GM19438 (cell line): ENCODE data around the gene METTL27.
"Not testable (repeated sequence)": the region's sequence is repeated elsewhere in the genome, so short reads cannot be mapped to it uniquely, and the experiment has no call there.

ENCODE experiments used
- ATAC-seq: cut with Tn5 transposase; IDR thresholded peaks from one replicate; pipeline ENCODE4 v1.9.1; 2021; ENCODE audit warnings: low read depth; ENCODE audit not compliant: unreplicated experiment

METTL27 gene

DNA sequence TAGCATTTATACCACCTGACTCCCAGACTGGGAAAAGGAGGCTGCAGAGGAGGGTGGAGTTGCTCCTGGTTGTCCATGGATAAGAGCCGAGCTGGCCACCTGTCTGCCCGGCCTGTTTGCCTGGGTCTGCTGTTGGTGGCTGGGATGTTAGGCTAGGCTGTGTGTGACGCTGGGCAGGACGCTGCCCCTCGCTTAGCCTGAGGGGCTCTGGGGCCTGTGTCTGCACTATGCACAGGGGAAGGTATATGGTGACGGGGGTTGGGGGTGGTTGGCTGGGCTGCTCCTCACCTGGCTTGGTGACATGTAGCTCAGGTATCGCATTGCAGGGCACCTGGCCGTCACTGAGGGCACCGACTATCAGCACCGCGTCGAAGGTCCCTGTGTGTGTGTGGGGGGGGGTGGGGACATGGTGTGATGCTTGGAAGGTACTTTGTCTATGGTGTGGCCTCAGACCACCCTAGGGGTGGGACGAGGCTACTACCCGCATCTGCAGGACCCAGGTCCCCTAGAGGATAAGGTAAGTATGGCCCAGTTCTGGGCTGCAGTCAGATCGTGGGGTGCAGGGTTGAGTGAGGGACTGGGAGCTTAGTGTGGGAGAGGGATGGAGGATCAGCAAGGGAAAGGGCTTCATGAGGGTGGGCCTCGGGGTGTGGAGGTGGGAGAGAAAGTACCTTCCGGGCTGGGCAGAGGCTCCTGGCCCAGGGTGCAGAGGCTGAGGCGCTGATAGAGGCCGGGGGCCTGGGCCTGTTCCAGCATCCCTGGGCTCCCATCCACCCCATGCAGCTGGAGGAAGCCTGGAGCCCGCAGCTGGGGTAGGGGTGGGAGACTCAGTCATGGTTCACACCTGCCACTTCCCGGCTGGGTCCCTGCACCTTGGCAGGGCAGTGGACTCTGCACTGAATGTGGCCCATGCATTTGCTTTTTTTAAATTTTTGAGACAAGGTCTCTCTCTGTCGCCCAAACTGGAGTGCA is 2.3 kb downstream of the METTL27 start:
- no peak for ATAC-seq

- ATAC-seq: no peak
These were observed 3.0 kb downstream of the METTL27 start for GRCh38 chr7:73839290-73839689.

DNA sequence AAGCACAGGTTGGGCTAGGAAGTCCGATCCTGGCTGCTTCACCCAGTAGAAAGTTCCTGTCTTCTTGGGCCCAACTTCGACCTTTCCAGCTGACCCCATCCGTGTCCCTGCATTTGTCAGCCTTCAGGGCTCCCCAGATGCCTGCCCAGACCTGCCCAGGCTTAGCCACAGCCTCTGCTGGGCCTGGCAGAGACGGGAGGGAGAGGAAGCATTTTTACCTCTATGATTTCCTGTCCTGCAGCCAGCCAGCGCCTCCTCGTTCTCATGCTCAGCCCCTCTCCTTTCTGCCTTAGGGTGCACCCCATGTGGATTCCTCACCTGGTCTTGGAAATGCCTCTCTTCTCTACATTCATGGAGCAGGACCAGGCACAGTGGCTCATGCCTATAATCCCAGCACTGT is 3.7 kb downstream of the METTL27 start:
- ATAC-seq: no peak

- not testable (repeated sequence) for ATAC-seq
These were observed 5.1 kb downstream of the METTL27 start for GRCh38 chr7:73837167-73837566.

DNA sequence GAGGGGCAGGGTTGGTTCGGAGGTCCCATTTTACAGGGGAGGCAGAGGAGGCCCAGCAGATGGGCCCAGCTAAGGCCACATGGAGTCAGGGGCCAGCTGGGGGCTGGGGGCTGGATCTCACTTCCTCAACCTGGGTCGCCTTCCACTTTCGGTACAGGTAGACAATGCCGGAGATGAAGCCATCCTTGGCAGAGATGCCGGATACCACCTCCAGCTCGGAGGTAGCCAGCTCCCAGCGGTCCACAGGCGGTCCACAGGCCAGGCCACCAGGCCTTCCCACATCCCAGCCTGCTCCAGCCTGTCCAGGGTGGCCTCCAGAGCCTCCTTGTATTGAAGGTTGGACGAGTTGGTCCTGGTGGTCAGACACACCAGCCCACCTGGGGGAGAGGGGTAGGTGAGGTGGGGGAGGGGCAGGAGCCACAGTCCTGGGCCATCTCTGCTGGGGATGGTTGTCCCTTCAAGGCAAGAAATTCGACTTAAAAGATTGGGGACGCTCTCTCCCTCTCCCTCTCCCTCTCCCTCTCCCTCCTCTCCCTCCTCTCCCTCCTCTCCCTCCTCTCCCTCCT is 7.6 kb downstream of the METTL27 start:
- ATAC-seq: no peak

GRCh38 chr7:73833251-73833919 is 8.9 kb downstream of the METTL27 start:
- ATAC-seq: no peak

DNA sequence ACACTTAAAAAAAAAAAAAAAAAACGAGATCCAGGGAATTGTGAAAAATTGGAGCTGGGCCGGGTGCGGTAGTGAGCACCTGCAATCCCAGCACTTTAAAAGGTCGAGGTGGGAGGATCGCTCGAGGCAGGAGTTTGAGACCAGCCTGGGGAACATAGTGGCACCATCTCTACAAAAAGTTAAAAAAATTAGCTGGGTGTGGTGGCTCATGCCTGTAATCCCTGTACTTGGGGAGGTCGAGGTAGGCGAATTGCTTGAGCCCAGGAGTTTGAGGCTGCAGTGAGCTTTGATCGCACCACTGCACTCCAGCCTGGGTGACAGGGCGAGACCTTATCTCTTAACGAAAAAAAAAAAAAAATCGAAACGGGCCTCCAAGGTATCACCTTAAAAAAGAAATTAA is 9.5 kb downstream of the METTL27 start:
- ATAC-seq: no peak

DNA sequence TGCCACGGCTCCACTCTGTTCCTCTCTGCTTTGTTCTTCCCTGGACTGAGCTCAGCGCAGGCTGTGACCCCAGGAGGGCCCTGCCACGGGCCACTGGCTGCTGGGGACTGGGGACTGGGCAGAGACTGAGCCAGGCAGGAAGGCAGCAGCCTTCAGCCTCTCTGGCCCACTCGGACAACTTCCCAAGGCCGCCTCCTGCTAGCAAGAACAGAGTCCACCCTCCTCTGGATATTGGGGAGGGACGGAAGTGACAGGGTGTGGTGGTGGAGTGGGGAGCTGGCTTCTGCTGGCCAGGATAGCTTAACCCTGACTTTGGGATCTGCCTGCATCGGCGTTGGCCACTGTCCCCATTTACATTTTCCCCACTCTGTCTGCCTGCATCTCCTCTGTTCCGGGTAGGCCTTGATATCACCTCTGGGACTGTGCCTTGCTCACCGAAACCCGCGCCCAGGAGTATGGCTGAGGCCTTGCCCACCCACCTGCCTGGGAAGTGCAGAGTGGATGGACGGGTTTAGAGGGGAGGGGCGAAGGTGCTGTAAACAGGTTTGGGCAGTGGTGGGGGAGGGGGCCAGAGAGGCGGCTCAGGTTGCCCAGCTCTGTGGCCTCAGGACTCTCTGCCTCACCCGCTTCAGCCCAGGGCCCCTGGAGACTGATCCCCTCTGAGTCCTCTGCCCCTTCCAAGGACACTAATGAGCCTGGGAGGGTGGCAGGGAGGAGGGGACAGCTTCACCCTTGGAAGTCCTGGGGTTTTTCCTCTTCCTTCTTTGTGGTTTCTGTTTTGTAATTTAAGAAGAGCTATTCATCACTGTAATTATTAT is 10.3 kb downstream of the METTL27 start:
- no peak for ATAC-seq

GRCh38 chr7:73831584-73831833 is 10.8 kb downstream of the METTL27 start:
- no peak for ATAC-seq

DNA sequence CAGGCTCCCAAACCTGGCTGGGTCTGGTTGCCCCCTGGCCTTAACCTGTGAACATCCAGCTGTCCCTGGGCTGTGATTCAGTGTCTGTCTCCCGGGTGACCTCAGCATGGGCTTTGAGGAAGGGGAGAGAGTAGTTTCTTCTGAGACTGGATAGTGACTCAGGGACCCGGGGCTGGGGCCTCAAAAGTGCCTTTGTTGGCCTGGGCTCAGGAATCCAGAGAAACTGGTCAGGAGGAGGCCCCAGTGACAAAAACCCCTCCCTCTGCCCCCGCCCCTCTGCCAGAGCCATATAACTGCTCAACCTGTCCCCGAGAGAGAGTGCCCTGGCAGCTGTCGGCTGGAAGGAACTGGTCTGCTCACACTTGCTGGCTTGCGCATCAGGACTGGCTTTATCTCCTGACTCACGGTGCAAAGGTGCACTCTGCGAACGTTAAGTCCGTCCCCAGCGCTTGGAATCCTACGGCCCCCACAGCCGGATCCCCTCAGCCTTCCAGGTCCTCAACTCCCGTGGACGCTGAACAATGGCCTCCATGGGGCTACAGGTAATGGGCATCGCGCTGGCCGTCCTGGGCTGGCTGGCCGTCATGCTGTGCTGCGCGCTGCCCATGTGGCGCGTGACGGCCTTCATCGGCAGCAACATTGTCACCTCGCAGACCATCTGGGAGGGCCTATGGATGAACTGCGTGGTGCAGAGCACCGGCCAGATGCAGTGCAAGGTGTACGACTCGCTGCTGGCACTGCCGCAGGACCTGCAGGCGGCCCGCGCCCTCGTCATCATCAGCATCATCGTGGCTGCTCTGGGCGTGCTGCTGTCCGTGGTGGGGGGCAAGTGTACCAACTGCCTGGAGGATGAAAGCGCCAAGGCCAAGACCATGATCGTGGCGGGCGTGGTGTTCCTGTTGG is 11.4 kb downstream of the METTL27 start, which contains the start of gene CLDN4:
TSS of gene CLDN4 (plus strand) at position 316 of the 903 bp plus-strand sequence. CDS start at position 522, 206 bp downstream.
- ATAC-seq: no peak

GRCh38 chr7:73829921-73830680 is 12.2 kb downstream of the METTL27 start:
- ATAC-seq: no peak

GRCh38 chr7:73829505-73829904 is 12.8 kb downstream of the METTL27 start:
- ATAC-seq: no peak

DNA sequence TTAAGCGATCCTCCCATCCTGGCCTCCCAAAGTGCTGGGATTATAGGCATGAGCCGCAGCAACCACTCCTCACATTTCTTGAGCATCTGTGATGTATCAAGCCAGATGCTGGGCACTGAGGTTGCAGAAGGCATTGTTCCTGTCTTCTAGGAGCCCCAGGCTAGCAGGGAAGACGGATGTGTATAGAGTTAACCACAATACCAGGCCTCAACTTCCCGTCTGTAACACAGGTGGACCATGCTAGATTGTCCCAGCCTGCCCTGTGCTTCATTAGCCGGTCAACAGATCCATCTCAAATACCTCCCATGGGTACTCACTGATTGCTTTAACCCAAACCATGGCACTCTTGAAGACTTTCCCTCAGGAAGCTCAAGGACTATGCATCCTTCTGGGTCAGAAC is 13.3 kb downstream of the METTL27 start:
- ATAC-seq: no peak

DNA sequence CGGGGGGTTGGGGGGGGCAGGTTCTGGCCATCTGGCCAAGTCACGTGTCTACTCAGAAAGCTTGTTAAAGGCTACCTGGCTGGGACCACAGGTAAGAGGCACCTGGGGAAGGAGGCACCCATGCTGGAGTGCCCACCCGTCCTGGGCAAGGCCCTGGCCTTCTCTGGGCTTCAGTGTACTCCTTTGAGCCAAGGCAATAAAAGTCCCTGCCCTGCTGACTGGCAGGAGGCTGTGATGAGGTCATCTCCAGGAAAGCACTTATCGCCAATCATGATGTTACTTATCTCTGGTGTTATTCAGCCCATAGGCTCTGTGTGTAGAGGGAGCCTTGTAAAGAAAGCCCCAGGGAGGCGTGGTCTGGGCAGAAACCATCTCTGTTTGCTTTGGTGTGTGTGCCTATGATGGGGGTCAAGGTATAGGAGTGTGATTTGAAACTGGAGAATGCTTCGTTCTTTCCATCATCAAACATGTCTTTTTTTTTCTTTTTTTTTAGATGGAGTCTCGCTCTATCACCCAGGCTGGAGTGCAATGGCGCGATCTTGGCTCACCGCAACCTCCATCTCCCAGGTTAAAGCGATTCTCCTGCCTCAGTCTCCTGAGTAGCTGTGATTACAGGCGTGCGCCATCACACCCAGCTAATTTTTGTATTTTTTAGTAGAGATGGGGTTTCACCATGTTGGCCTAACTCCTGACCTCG is 14.1 kb downstream of the METTL27 start:
- ATAC-seq: no peak

DNA sequence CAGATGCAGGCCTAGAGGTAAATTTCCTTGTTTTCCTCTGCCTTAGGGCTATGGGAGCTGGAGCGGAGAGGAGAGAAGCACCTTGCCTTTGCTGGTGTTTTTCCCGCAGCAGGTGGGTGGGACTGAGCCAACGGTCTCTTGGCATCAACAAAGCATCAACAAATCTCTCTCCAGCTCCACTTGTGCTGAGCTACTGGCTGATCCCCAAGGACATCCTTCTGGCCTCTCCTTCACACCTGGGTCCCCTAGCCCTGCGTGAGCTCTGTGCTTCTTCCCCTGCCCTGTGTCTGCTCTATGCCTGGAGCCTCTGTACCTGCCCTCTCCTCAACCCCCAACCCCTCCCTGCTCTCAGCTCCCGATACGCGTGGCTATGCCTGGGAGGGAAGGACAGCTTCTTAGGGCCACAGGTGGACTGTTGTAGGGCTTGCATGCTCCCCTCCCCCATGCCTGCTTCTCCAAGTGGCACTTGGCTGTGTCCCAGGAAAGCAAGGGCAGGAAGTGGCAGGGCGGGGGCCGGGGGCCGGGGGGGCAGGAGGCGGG is 14.7 kb downstream of the METTL27 start:
- no peak for ATAC-seq

DNA sequence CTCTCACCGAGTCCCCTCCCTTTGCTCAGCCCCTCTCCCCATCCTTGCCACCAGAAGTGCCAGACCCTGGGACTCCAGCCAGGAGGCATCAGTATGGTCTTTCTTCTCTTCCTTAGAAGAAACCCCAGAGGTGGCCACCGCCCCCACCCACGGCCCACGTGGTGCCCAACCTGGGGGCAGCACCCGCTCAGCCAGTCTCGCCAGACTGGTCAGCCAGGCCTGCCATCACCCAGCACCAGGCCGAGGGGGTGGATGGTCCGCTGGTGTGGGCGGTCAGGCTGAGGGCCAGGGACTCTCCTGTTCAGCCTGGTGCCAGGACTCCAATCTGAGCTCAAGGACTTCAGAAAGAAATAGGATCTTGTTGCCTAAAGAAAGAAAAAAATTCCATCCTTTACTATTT is 17.3 kb downstream of the METTL27 start:
- no peak for ATAC-seq

DNA sequence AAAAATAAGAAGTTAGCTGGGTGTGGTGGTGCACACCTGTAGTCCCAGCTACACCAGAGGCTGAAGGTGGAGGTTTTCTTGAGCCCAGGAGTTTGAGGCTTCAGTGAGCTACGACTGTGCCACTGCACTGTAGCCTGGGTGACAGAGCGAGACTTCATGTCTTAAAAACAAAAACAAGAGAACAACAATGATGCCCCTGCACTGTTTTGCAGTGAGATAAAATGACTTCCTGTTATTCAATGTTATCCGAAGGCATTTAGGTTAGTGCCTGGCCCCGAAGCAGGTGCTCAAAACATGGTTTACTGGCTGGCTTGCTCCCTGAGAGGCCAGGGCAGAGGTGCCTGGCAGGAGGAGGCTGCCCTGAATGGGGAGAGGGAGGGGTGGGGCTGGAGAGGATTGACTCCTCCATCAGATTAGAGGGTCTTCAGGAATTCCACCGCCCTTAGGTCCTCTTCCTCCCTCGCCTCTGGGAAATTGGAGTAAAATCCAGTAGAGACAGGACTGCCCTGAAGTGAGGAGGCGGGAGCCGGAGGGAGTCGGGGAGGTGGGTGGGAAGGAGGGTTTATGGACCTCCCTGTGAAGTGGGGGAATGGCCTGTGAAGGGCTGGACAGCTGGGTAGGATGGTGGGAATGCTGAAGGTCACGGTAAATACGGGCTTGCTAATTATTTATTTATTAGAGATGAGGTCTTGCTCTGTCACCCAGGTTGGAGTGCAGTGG is 18.3 kb downstream of the METTL27 start:
- ATAC-seq: no peak

DNA sequence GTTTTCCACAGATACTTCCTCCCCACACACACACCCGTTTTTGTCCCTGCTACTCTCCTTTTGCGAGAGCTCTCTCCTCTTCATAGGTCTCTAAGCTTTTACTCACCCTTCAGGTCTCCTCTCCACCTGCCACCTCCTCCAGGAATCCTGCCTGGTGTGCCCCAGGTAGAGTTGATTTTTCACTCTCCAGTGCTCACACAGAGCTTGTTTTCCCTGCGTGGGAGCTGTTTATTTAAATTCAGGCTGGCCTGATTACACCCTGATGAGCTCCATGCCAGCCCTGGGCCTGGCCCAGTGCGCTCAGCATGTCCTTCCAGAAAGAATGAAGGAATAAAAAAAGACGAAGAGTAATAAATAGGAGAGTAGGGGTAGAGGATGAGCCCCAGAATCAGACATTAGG is 19.1 kb downstream of the METTL27 start:
- no peak for ATAC-seq
